HCT116 (cell line): ENCODE data around the gene SMCO4.

Experiments used
- ATF3 ChIP-seq: IDR thresholded peaks from 2 replicates; pipeline ENCODE4 v1.6.1; 2012
- CTCF ChIP-seq, 3 experiments: fragments of 200-600 bp in 1 of 3; sonication (generic) in 1 of 3; IDR thresholded peaks in 2 of 3; conservative IDR thresholded peaks in 1 of 3; 2 replicates each; pipeline ENCODE4 v1.5.1; 2012 to 2017; ENCODE audit warnings: low read depth in 2 of 3, low read length in 2 of 3, antibody characterized with exemption in 1 of 3, borderline replicate concordance in 1 of 3, control low read depth in 1 of 3, mild to moderate bottlenecking in 1 of 3, mixed read lengths in 1 of 3, mixed run types in 1 of 3, moderate library complexity in 1 of 3; ENCODE audit not compliant: insufficient read depth in 1 of 3
- SIN3A ChIP-seq: IDR thresholded peaks from 2 replicates; pipeline ENCODE4 v1.6.1; 2012; ENCODE audit warnings: low read depth

DNA sequence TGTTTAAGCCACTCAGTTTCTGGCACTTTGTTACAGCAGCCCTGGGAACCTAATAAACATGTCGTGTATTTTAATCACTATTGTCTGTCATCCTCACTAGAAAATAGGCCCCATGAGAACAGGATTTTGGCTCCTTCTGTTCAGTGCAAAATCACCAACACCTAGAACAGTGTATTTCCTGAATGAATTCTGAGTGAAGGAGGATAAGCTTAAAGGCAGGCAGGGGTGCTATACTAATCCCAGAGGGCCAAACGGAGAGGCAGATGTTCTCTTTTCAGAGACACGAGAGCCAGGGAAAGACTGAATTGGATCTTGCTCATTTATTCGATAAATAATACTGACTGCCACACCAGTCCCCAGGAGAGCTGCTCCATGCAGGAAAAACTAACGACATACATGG, 10.4 kb downstream of the SMCO4 start:
- TF ChIP-seq CTCF (IDR thresholded peaks at IDR 0.05 in 2 of 3, conservative IDR thresholded peaks at IDR 0.05 in 1 of 3; ENCODE audit: borderline replicate concordance in 1 of 3, insufficient read depth in 1 of 3, low read depth in 2 of 3, low read length in 2 of 3) (no peak), ATF3 (no peak), SIN3A (no peak)
